ENCODE measurements around the gene ATMIN.

DNA sequence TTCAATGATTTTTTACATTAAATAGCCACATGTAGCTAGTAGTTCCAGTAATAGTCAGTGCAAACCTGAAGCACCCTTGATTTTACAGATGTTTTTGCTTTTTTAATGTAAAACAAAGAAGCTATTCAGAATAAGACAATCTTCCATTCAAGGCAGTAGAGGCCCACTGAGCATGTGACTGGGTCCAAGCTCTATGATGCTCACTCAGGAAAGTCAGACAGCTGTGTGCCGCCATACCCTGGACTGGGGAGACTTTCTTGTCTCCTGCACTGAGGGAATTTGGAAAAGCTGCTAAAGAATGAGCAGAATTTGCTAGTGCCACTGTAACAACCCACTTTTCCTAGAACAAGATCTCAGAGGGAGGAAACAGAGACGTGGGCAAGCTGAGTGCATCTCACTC lies 17.1 kb upstream of the ATMIN start:
- TF ChIP-seq RAD21 (IDR thresholded peaks at IDR 0.05; ENCODE audit: low read length) (no peak), CTCF (IDR thresholded peaks at IDR 0.05) (no peak), GABPA (IDR thresholded peaks at IDR 0.05; ENCODE audit: low read depth) (no peak), REST (IDR thresholded peaks at IDR 0.05; ENCODE audit: low read depth, low read length) (no peak)
- TF ChIP-seq, protein P1, sequence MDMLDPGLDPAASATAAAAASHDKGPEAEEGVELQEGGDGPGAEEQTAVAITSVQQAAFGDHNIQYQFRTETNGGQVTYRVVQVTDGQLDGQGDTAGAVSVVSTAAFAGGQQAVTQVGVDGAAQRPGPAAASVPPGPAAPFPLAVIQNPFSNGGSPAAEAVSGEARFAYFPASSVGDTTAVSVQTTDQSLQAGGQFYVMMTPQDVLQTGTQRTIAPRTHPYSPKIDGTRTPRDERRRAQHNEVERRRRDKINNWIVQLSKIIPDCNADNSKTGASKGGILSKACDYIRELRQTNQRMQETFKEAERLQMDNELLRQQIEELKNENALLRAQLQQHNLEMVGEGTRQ (IDR thresholded peaks at IDR 0.05; ENCODE audit: borderline replicate concordance, low read depth, low read length), result no peak

All from SK-N-SH (cell line).